Transverse colon (tissue), 4 donors: Measurements from ENCODE around the gene TADA2A. TPM values are rescaled to one million over a fixed set of nuclear protein-coding genes. Genes with fewer than 3 reads are reported as not detected.

ENCODE experiments used
- DNase-seq: peaks from one replicate; pipeline ENCODE4 v3.0.0-alpha.2; 2019
- H3K27ac ChIP-seq, 4 donors: fragments of 200-600 bp; sonication (generic); 2 replicates each; pipeline ENCODE4 v1.5.1; 2016 to 2018; ENCODE audit warnings: inconsistent platforms in 4 of 4
- H3K27me3 ChIP-seq: fragments of 200-600 bp; sonication (generic); 2 replicates; pipeline ENCODE4 v1.5.1; 2017; ENCODE audit warnings: inconsistent platforms
- H3K36me3 ChIP-seq, 4 donors: fragments of 200-600 bp; sonication (generic); 2 replicates each; pipeline ENCODE4 v1.5.1; 2017 to 2019; ENCODE audit warnings: inconsistent platforms in 4 of 4
- H3K4me1 ChIP-seq, 4 donors: fragments of 200-600 bp; sonication (generic); 2 replicates each; pipeline ENCODE4 v1.5.1; 2017 to 2020; ENCODE audit warnings: inconsistent platforms in 4 of 4
- H3K4me3 ChIP-seq, 4 donors: fragments of 200-600 bp; sonication (generic); 1 replicate in 1 of 4; 2 replicates in 3 of 4; pipeline versions ENCODE4 v1.5.1 to v1.6.1; 2017 to 2019; ENCODE audit warnings: inconsistent platforms in 4 of 4
- H3K9me3 ChIP-seq, 2 donors: fragments of 200-600 bp; sonication (generic); 2 replicates each; pipeline ENCODE4 v1.5.1; 2017 to 2019; ENCODE audit warnings: inconsistent platforms in 2 of 2
- CTCF ChIP-seq, 5 experiments: fragments of 200-600 bp in 3 of 5; fragments of 450-650 bp in 2 of 5; sonication (generic) in 3 of 5; IDR thresholded peaks; 1 replicate in 2 of 5; 2 replicates in 3 of 5; pipeline ENCODE4 v1.5.1; 2016 to 2017; ENCODE audit warnings: antibody characterized with exemption in 5 of 5, inconsistent platforms in 3 of 5, mild to moderate bottlenecking in 2 of 5, moderate library complexity in 1 of 5
- EP300 ChIP-seq: sonication (generic); formaldehyde crosslinking; IDR thresholded peaks from one replicate; pipeline ENCODE4 v1.6.1; 2017; ENCODE audit warnings: antibody characterized with exemption, low read depth
- POLR2A ChIP-seq: fragments of 450-650 bp; IDR thresholded peaks from one replicate; pipeline ENCODE4 v1.6.1; 2016; ENCODE audit warnings: antibody characterized with exemption, mild to moderate bottlenecking, moderate library complexity
- POLR2AphosphoS5 ChIP-seq, 3 donors: sonication (generic); formaldehyde crosslinking; IDR thresholded peaks; one replicate each; pipeline ENCODE4 v1.6.1; 2016; ENCODE audit warnings: antibody characterized with exemption in 3 of 3
- WGBS, 2 donors: methylation state at CpG; one replicate each; pipeline ENCODE4 v1.1.5; 2018; ENCODE audit warnings: low coverage in 1 of 2; 5-methylcytosine and 5-hydroxymethylcytosine counted together
- in situ Hi-C, 4 donors: fragments of 200-750 bp; cut with MboI; loops; one replicate each; pipeline versions ENCODE4 v1.15.0 to v1.15.1; 2017; ENCODE audit warnings: low sequenced_read_pairs in 3 of 4, low pct_ligation_motif_present in 1 of 4, low pct_unique_long_range_greater_than_20kb in 1 of 4
- intact Hi-C: fragments of 100-400 bp; cut with DNase I; formaldehyde crosslinking; loops from one replicate; pipeline ENCODE4 v1.15.1; 2023; ENCODE audit warnings: low total_unique reads
- total RNA-seq, 4 donors: library from RNA; depleted of rRNA; stranded (reverse); fragments of >200 nt; gene quantifications; one replicate each; pipeline ENCODE4 v1.1.0, GENCODE V29; 2016

Gene TADA2A
- total RNA-seq, 4 donors from 2014 or later: 8.3 to 26.6 (median 12.4) TPM

GRCh38 chr17:37489197-37490001, 82.7 kb downstream of the TADA2A start, which contains the start of gene DUSP14:
Gene DUSP14, plus strand, starts transcription at chr17:37489891. Its CDS starts 22,382 bp downstream, at chr17:37512273.
- intact Hi-C loops (no loop called here), in situ Hi-C loops (no loop called here)
- Histone ChIP-seq H3K27ac (peak within 1 kb of the TSS; percentile 85 to 94 (median 88)), H3K36me3 (no peaks in the 10 kb centered on the region), H3K27me3 (no peaks in the 10 kb centered on the region), H3K9me3 (no peaks in the 10 kb centered on the region), H3K4me3 (peak within 1 kb of the TSS; percentile 60 to 85 (median 72)), H3K4me1 (peaks cover 0 to 32% (median 23%) of the 10 kb centered on the region in 4 donors)
- 3% methylated on average over 30 of the region's 100 CpGs; no CpG with 5 or more reads in 1 of the 2 donors for WGBS, 2 donors
- peak; percentile 81 for DNase-seq
- no peak for TF ChIP-seq EP300
- peak; percentile 22 to 66 (median 64) for TF ChIP-seq POLR2AphosphoS5 (IDR thresholded peaks at IDR 0.05)
- peak; percentile 43 for TF ChIP-seq POLR2A
- no peak for TF ChIP-seq CTCF (IDR thresholded peaks at IDR 0.05)

GRCh38 chr17:37490022-37490587, 83.4 kb downstream of the TADA2A start:
- no peak for TF ChIP-seq POLR2A
- TF ChIP-seq EP300: no peak
- peak in 2 of 5 experiments; percentile 22 to 26 for TF ChIP-seq CTCF (IDR thresholded peaks at IDR 0.05)
- TF ChIP-seq POLR2AphosphoS5 (IDR thresholded peaks at IDR 0.05): no peak
- Histone ChIP-seq H3K27me3 (no peaks in the 10 kb centered on the region), H3K4me3 (peak overlapping the region; percentile 60 to 80 (median 70)), H3K4me1 (peaks cover 0 to 32% (median 23%) of the 10 kb centered on the region in 4 donors), H3K27ac (peak overlapping the region; percentile 85 to 94 (median 88)), H3K9me3 (no peaks in the 10 kb centered on the region), H3K36me3 (no peaks in the 10 kb centered on the region)
- WGBS, 2 donors: 0% methylated on average over 4 to 12 of the region's 56 CpGs
- intact Hi-C loops (no loop called here), in situ Hi-C loops (no loop called here)
- DNase-seq: peak; percentile 61

DNA sequence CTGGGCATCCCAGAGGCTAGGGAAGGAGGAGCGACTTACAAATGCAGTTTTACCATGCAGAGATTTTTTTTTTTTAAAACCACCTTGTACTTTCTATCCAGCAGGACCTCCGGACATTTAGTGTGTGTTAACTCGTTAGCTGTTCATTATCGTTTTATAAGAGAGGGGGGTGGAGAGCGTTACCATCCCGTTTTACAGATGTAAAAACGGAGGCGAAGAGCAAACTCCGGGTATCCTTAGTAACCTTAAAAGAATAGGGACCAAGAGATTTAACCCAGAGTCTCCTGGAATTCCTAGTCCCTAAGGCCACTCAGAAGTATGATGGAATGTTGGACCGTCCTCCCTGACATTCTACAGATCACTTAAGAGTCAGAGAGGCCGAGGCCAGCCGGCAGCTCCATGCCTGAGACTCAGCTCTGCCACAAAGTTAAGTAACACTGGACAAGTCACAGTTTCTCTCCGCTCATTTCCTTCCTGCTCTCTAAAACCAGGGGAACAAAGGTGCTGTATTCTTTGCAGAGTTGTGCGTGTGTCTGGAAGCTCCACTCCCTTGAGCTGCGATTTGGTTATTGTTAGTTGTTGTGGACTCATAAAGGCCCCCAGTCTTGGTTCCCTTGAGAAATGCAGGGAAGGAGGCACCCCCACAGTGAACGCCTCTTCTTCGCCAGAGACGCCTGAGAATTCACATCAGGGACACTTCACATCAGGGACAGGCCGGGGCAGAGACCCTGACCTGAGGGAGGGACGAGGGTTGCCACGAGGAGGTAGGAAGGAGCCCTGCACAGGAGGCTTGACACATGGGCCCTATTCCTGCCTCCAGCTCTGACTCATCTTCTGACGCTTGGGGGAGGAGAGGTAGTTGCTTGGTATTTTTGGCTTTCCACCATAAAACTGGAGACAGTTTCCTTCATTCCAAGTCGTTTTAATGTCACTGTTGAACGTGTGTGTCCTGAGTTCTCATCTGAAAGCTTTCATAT, 84.2 kb downstream of the TADA2A start:
- WGBS, 2 donors: 27 to 41% methylated on average over 11 to 24 of the region's 24 CpGs
- no peaks in the 10 kb centered on the region for H3K9me3 ChIP-seq
- in situ Hi-C loops (no loop called here), intact Hi-C loops (no loop called here)
- DNase-seq: peak; percentile 28
- H3K27me3 ChIP-seq: no peaks in the 10 kb centered on the region
- peak overlapping the region; percentile 60 to 80 (median 70) for H3K4me3 ChIP-seq
- H3K27ac ChIP-seq: peak overlapping the region; percentile 85 to 94 (median 88)
- no peaks in the 10 kb centered on the region for H3K36me3 ChIP-seq
- TF ChIP-seq POLR2A: no peak
- TF ChIP-seq POLR2AphosphoS5 (IDR thresholded peaks at IDR 0.05): peak in 1 of 3 donors; percentile 9
- TF ChIP-seq CTCF (IDR thresholded peaks at IDR 0.05): no peak
- no peak for TF ChIP-seq EP300
- H3K4me1 ChIP-seq: peaks cover 0 to 32% (median 23%) of the 10 kb centered on the region in 4 donors
